ENCODE measurements around the gene NPTN. TPM values are rescaled to one million over a fixed set of nuclear protein-coding genes. Genes with fewer than 3 reads are reported as not detected.

The NPTN gene
- total and polyA plus RNA-seq, 9 of the 15 experiments (the other 6 are each of a cell fraction or from before 2014, with no cell fraction given) = 9.6 to 48.5 (median 21.7) TPM

- Histone ChIP-seq H3K79me2 (ENCODE audit: control insufficient read depth, insufficient read depth, low read length) (no peaks in the 10 kb centered on the region), H3K27me3 (ENCODE audit: control insufficient read depth in 2 of 2, insufficient read depth in 2 of 2, low read length in 2 of 2) (no peaks in the 10 kb centered on the region; a peak in 2 of 5 replicates), H3K9me1 (ENCODE audit: control insufficient read depth, insufficient read depth, low read length) (no peaks in the 10 kb centered on the region), H2AFZ (ENCODE audit: low read depth, low read length) (no peak overlapping the region), H3K4me2 (ENCODE audit: insufficient read depth, low read length) (no peak overlapping the region), H4K20me1 (replicated peaks; ENCODE audit: control insufficient read depth, insufficient read depth, low read length) (no peaks in the 10 kb centered on the region), H3K4me3 (no peak overlapping the region), H3K36me3 (ENCODE audit: control insufficient read depth, insufficient read depth, low read length) (no peaks in the 10 kb centered on the region), H3K9ac (ENCODE audit: insufficient read depth in 1 of 2, low read depth in 2 of 2, low read length in 2 of 2) (no peak overlapping the region), H3K9me3 (replicated peaks; ENCODE audit: control insufficient read depth, insufficient read depth, low read depth, low read length) (no peaks in the 10 kb centered on the region), H3K4me1 (replicated peaks in 1 of 2; ENCODE audit: control insufficient read depth in 2 of 2, insufficient read depth in 2 of 2, low read length in 2 of 2) (no peaks in the 10 kb centered on the region), H3K27ac (ENCODE audit: extremely low read depth, low read depth, low read length) (no peak overlapping the region)
- FAIRE-seq = no peak
- ChIA-PET POLR2A (interaction anchor here (0.6 kb wide), 1 partner anchor 12 kb away, joined by 3 read pairs; no protein-coding TSS in a partner anchor), CTCF (ENCODE audit: low intra/inter-chr PET ratio) (no interaction called here)
- no peak for ATAC-seq
- no TSS peak for BruUV-seq (replicated peaks)
- in situ Hi-C loops (cut with MboI) = no loop called here
- DNase-seq (ENCODE audit: extremely low read depth in 1 of 4, low spot score in 3 of 4) = no peak
- WGBS (ENCODE audit: insufficient coverage, low coverage, missing lambda C conversion rate) = 0% methylated on average over 3 of the region's 3 CpGs
- TF ChIP-seq ETV1 (tag; conservative IDR thresholded peaks at IDR 0.05; ENCODE audit: low read depth) = no peak
- TF ChIP-seq GATA2 (CRISPR knock-in tag; IDR thresholded peaks at IDR 0.05) = no peak
- TF ChIP-seq, protein P1, sequence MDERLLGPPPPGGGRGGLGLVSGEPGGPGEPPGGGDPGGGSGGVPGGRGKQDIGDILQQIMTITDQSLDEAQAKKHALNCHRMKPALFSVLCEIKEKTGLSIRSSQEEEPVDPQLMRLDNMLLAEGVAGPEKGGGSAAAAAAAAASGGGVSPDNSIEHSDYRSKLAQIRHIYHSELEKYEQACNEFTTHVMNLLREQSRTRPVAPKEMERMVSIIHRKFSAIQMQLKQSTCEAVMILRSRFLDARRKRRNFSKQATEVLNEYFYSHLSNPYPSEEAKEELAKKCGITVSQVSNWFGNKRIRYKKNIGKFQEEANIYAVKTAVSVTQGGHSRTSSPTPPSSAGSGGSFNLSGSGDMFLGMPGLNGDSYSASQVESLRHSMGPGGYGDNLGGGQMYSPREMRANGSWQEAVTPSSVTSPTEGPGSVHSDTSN (CRISPR knock-in tag; IDR thresholded peaks at IDR 0.05; ENCODE audit: low read depth) = no peak
- TF ChIP-seq, protein P1 (tag; conservative IDR thresholded peaks at IDR 0.05; ENCODE audit: low read depth) = peak; percentile 44
- intact Hi-C loops (cut with micrococcal nuclease) = no loop called here
These were observed 21.5 kb upstream of the NPTN start for GRCh38 chr15:73654659-73655058.
